Measurements from ENCODE around the gene DNAJB14. TPM values are rescaled to one million over a fixed set of nuclear protein-coding genes. Genes with fewer than 3 reads are reported as not detected.

The DNAJB14 gene
- total RNA-seq, 1 donor from 2014 or later, result 60.5 TPM

- no peaks in the 10 kb centered on the region for H3K4me1 ChIP-seq (ENCODE audit: insufficient read depth, low read length)
- no peaks in the 10 kb centered on the region for H3K79me2 ChIP-seq (ENCODE audit: insufficient read depth, low read length)
- H3K9me3 Mint-ChIP-seq (ENCODE audit: unreplicated experiment), result no peaks in the 10 kb centered on the region
- no peaks in the 10 kb centered on the region for H4K20me1 ChIP-seq (ENCODE audit: insufficient read depth, low read length)
- H3K27me3 Mint-ChIP-seq (ENCODE audit: low read depth, unreplicated experiment), result no peaks in the 10 kb centered on the region
- TF ChIP-seq EZH2 (IDR thresholded peaks at IDR 0.05; ENCODE audit: insufficient read depth, low read length) (no peak), CTCF (IDR thresholded peaks at IDR 0.05; ENCODE audit: insufficient read depth, low read depth, low read length) (no peak)
- H3K36me3 Mint-ChIP-seq (ENCODE audit: low read depth, unreplicated experiment), result no peaks in the 10 kb centered on the region
- H3K4me2 ChIP-seq (ENCODE audit: low read length), result no peak overlapping the region
- H3K36me3 ChIP-seq (ENCODE audit: insufficient read depth, low read length), result no peaks in the 10 kb centered on the region
- H3K4me3 ChIP-seq (ENCODE audit: insufficient read depth, low read depth, low read length), result no peak overlapping the region
- no peak overlapping the region for H3K9ac ChIP-seq (ENCODE audit: low read length)
- peaks cover 8% of the 10 kb centered on the region for H3K4me1 Mint-ChIP-seq (ENCODE audit: low read depth, unreplicated experiment)
- DNase-seq (ENCODE audit: low read depth) (no peak), FAIRE-seq (no peak)
- H3K4me3 Mint-ChIP-seq (ENCODE audit: unreplicated experiment), result no peak overlapping the region
- H3K27ac Mint-ChIP-seq (ENCODE audit: unreplicated experiment), result no peak overlapping the region
- H3K9me3 ChIP-seq (ENCODE audit: insufficient read depth, low read depth, low read length), result no peaks in the 10 kb centered on the region
- no peak overlapping the region for H2AFZ ChIP-seq (ENCODE audit: low read depth, low read length)
- no peaks in the 10 kb centered on the region for H3K27me3 ChIP-seq (ENCODE audit: insufficient read depth, low read length)
- H3K27ac ChIP-seq (ENCODE audit: low read depth, low read length), result no peak overlapping the region
Measured at GRCh38 chr4:99861120-99861905, 85.1 kb downstream of the DNAJB14 start.

- H3K27me3 Mint-ChIP-seq (ENCODE audit: low read depth, unreplicated experiment), result no peaks in the 10 kb centered on the region
- Histone ChIP-seq H3K9me3 (ENCODE audit: insufficient read depth, low read depth, low read length) (no peaks in the 10 kb centered on the region), H3K27ac (ENCODE audit: low read depth, low read length) (no peak overlapping the region), H3K4me1 (ENCODE audit: insufficient read depth, low read length) (no peaks in the 10 kb centered on the region), H3K4me3 (ENCODE audit: insufficient read depth, low read depth, low read length) (no peak overlapping the region), H3K79me2 (ENCODE audit: insufficient read depth, low read length) (no peaks in the 10 kb centered on the region), H2AFZ (ENCODE audit: low read depth, low read length) (no peak overlapping the region), H4K20me1 (ENCODE audit: insufficient read depth, low read length) (no peaks in the 10 kb centered on the region), H3K36me3 (ENCODE audit: insufficient read depth, low read length) (no peaks in the 10 kb centered on the region), H3K4me2 (ENCODE audit: low read length) (no peak overlapping the region), H3K27me3 (ENCODE audit: insufficient read depth, low read length) (no peaks in the 10 kb centered on the region), H3K9ac (ENCODE audit: low read length) (no peak overlapping the region)
- no peaks in the 10 kb centered on the region for H3K36me3 Mint-ChIP-seq (ENCODE audit: low read depth, unreplicated experiment)
- FAIRE-seq (no peak), DNase-seq (ENCODE audit: low read depth) (no peak)
- H3K9me3 Mint-ChIP-seq (ENCODE audit: unreplicated experiment), result no peaks in the 10 kb centered on the region
- TF ChIP-seq CTCF (IDR thresholded peaks at IDR 0.05; ENCODE audit: insufficient read depth, low read depth, low read length) (no peak), EZH2 (IDR thresholded peaks at IDR 0.05; ENCODE audit: insufficient read depth, low read length) (no peak)
- peaks cover 12% of the 10 kb centered on the region for H3K4me1 Mint-ChIP-seq (ENCODE audit: low read depth, unreplicated experiment)
- no peak overlapping the region for H3K4me3 Mint-ChIP-seq (ENCODE audit: unreplicated experiment)
- H3K27ac Mint-ChIP-seq (ENCODE audit: unreplicated experiment), result no peak overlapping the region
Measured at GRCh38 chr4:99860521-99860920, 85.9 kb downstream of the DNAJB14 start.

- Mint-ChIP-seq H3K27me3 (ENCODE audit: low read depth, unreplicated experiment) (no peaks in the 10 kb centered on the region), H3K9me3 (ENCODE audit: unreplicated experiment) (no peaks in the 10 kb centered on the region), H3K36me3 (ENCODE audit: low read depth, unreplicated experiment) (no peaks in the 10 kb centered on the region), H3K4me1 (ENCODE audit: low read depth, unreplicated experiment) (peaks cover 13% of the 10 kb centered on the region), H3K27ac (ENCODE audit: unreplicated experiment) (no peak overlapping the region), H3K4me3 (ENCODE audit: unreplicated experiment) (no peak overlapping the region)
- FAIRE-seq (no peak), DNase-seq (ENCODE audit: low read depth) (no peak)
- TF ChIP-seq EZH2 (IDR thresholded peaks at IDR 0.05; ENCODE audit: insufficient read depth, low read length) (no peak), CTCF (IDR thresholded peaks at IDR 0.05; ENCODE audit: insufficient read depth, low read depth, low read length) (no peak)
- Histone ChIP-seq H3K9ac (ENCODE audit: low read length) (no peak overlapping the region), H3K9me3 (ENCODE audit: insufficient read depth, low read depth, low read length) (no peaks in the 10 kb centered on the region), H2AFZ (ENCODE audit: low read depth, low read length) (no peak overlapping the region), H3K4me2 (ENCODE audit: low read length) (no peak overlapping the region), H3K4me1 (ENCODE audit: insufficient read depth, low read length) (no peaks in the 10 kb centered on the region), H3K27me3 (ENCODE audit: insufficient read depth, low read length) (no peaks in the 10 kb centered on the region), H3K4me3 (ENCODE audit: insufficient read depth, low read depth, low read length) (no peak overlapping the region), H3K27ac (ENCODE audit: low read depth, low read length) (no peak overlapping the region), H3K36me3 (ENCODE audit: insufficient read depth, low read length) (no peaks in the 10 kb centered on the region), H4K20me1 (ENCODE audit: insufficient read depth, low read length) (no peaks in the 10 kb centered on the region), H3K79me2 (ENCODE audit: insufficient read depth, low read length) (no peaks in the 10 kb centered on the region)
Measured at GRCh38 chr4:99859618-99860017, 86.8 kb downstream of the DNAJB14 start.

Measured in astrocyte (in vitro differentiated cells and primary cell).